CD4-positive, alpha-beta T cell treated with Interleukin-4 for 4 hours (primary cell): Measurements from ENCODE around the gene KIAA1958.
"Not testable (repeated sequence)": the region's sequence is repeated elsewhere in the genome, so short reads cannot be mapped to it uniquely, and the experiment has no call there.

Experiments used
- DNase-seq: peaks from one replicate; pipeline ENCODE4 v3.0.0-alpha.2; 2020

The KIAA1958 gene

GRCh38 chr9:112489876-112490666 is 3.4 kb downstream of the KIAA1958 start:
- DNase-seq, result no peak

- DNase-seq, result no peak
These were observed 6.9 kb downstream of the KIAA1958 start for GRCh38 chr9:112493393-112494137.

DNA sequence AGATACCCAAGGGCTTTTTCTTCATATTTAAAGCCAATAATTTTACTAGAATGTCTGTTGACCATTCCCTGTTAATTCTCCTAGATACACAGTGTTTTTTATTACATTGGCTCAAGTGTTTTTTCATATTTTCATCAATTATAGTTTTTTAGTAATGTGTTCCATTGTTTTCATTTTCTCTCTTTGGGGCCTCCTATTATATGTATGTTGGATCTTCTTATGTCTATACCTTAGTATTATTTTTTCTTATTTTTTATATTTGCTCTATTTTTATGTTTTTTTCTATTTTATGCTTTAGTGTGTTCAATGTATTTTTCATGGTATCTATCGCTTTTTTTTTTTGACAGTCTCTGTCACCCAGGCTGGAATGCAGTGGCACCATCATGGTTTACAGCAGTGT is 7.5 kb downstream of the KIAA1958 start:
- no peak for DNase-seq

- no peak for DNase-seq
These were observed 9.0 kb downstream of the KIAA1958 start for GRCh38 chr9:112495614-112496013.

DNA sequence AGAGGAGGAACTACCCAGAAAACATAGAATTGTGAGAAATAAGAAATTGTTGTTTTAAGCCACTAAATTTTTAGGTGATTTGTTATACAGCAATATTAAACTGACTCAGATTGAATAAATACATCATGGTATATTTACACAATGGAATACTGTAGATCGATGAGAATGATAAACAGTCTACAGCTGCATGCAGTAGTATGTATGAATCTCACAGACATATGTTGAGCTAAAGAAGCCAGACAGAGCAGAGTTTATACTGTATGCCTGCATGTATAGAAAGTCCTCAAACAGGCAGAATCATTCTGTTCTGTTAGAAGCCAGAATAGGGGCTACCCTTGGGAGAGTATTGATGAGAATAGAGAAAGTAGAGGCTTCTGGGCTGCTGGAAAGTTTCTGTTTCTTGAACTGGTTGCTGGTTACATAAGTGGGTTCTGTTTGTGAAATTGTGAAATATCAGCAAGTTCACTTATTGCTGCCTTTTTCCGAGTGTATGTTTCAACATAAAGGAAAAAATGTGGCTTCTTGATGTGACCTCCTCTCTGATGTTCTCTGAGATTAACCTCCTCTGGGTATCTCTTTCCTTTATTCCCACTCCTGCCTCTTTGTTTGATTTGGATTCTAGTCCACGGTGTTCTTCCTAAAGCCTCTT is 9.6 kb downstream of the KIAA1958 start:
- no peak for DNase-seq

- no peak for DNase-seq
These were observed 14.2 kb downstream of the KIAA1958 start for GRCh38 chr9:112500842-112501241.

- no peak for DNase-seq
These were observed 14.7 kb downstream of the KIAA1958 start for GRCh38 chr9:112501287-112501686.

DNA sequence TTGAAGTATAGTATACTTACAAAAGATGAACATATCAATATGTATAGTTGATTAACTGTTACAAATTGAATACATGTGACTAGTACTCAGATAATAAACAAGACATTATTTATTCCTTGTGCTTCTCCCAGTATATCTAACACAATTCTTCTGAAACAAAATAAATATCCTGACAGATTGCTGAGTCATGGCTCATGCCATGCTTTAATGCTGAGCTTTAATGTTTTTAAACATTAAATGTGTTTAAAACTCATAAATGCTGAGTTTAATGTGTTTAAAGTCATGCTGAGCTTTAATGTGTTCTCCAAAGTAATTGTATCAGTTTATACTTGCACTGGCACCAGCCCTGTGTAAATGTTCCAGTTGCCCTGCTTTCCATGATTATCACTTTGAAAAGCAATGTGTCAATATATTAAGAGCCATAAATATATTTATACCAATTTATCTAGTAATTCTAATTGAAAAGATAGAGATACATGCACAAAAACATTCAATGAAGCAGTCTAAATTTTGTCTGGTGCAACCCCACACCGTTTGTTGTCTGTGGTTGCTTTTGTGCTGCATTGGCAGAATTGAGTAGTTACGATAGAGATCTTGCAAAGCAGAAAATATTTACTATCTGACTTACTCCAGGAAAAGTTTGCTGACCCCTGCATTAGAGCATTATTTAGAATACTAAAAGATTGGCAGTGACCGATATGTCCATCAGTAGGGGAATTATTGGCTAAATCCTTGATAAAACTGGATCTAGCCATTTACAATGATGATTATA is 15.7 kb downstream of the KIAA1958 start:
- no peak for DNase-seq

GRCh38 chr9:112503170-112503569 is 16.5 kb downstream of the KIAA1958 start:
- DNase-seq, result no peak

- no peak for DNase-seq
These were observed 18.5 kb downstream of the KIAA1958 start for GRCh38 chr9:112505086-112505485.

DNA sequence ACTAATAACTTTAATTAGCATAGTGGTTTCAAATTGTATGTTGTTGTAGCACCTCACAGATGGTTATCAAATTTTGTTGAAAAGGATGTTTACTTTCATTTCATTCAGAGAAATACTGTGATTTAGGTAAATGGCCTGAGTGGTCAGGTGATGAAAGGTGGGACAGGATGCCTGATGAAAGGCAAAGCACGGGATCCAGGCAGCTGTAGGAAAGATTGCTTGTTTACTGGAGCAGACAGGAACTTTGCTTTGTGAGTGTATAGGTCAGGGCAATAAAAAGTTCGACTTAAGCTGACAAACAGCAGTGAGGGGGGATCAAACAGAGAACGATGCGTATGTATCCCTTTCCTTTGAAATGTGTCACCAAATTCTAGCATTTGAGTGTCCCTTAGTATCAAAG is 19.0 kb downstream of the KIAA1958 start:
- DNase-seq, result no peak

DNA sequence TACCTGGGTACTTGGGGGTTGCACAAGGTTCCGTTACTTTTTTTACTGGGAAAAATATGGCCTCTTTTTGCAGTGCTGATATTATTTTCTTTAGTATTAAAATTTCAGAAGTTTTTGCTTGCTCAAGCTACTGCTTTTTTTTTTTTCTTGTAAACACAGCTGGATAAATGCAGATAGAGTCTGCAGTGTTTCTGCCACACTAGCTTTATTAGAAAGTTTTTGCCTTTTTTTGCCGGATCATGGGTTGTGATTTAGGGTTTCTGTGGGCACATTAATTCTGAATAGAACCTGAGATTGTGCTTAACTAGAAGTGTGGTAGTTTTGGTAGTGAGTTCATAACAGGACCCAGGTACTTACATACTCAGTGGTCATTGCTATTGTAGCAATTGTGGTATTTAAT is 19.9 kb downstream of the KIAA1958 start:
- DNase-seq, result no peak

- no peak for DNase-seq
These were observed 20.5 kb downstream of the KIAA1958 start for GRCh38 chr9:112507001-112507680.

DNA sequence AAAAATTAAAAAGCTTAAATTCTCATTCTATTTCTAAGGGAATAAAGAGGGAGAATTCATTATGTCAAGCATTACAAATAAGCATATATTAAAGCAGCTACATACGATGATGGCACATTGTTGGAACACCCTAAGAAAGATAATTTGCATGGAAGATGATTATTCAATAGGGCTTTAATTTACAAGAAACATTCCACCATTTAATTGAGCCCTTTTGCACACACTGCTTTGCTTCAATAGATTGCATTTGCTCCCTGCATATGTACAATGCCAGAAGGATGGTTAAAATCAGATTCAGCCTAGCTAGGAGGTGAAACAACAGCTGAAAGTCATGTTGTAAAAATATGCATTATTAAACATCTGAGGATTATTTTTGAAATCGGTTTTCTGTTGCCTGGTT is 21.8 kb downstream of the KIAA1958 start:
- DNase-seq, result no peak

DNA sequence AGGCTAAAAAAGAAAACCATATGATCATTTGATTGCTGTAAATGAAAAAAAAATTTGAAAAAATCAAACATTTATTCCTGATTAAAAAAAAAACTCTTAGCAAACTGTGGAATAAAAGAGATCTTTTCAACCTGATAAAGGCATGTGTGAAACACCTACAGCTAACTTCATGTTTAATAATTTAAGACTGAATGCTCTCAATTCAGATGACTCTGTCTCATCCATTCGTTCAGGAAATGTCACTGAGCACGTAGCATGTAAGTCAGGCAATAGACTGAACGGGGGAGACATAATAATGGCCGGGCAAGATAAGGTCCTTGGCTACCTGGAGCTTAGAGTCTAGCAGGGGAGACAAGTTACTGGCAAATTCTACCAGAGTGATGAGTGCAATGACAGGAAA is 25.8 kb downstream of the KIAA1958 start:
- not testable (repeated sequence) for DNase-seq

GRCh38 chr9:112516769-112517168 is 30.1 kb downstream of the KIAA1958 start:
- no peak for DNase-seq

DNA sequence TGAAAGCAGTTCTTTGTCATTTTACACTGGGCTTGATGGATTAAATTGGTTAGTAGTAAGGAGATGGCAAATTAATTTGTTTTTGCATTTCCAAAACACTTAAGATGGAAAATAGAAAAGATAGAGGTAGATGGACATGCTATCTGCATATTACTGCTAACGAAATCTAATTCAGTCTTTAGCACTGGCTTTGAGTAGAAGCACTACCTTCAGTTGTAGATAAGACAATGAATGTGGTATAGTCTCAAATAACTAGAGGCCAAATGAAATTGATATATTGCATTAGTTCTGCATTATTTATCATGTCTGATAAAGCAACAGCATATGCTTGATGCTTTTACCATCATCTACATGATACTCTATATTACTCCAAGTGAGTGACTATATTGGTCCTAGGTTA is 33.4 kb downstream of the KIAA1958 start:
- DNase-seq, result no peak

- DNase-seq, result no peak
These were observed 34.0 kb downstream of the KIAA1958 start for GRCh38 chr9:112520656-112521055.

DNA sequence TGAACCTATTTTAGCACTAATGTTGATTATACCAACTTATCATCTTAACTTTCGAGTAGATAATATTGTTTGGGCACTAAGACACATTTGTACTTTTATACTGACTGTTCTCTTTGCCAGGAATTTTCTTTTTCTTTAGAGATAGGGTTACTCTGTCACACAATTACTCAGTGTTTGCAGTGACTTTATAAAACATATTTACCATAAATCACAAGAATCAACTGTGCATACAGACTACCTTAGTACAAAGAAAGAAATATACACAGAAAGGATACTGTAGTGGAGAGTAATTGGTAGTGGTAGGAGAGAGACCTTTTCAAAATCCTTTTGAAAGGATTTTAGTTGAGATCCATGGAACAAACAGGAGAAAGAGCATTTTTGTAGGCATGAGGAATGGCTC is 40.3 kb downstream of the KIAA1958 start:
- no peak for DNase-seq

- no peak for DNase-seq
These were observed 41.3 kb downstream of the KIAA1958 start for GRCh38 chr9:112527959-112528358.

DNA sequence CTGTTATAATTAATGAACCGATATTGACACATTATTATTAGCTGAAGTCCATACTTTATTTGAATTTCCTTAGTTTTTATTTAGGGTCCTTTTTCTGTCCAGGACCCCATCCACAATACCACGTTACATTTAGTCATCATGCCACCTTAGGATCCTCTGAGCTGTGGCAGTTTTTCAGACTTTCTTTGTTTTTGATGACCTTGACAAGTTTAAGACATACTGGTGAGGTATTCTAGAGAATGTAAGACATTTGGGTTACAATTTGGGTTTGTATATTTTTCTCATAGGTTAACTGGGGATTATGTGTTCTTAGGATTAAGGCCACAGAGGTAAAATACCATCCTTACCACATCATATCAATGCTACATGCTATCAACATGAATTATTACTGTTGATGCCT is 42.7 kb downstream of the KIAA1958 start:
- DNase-seq, result no peak

DNA sequence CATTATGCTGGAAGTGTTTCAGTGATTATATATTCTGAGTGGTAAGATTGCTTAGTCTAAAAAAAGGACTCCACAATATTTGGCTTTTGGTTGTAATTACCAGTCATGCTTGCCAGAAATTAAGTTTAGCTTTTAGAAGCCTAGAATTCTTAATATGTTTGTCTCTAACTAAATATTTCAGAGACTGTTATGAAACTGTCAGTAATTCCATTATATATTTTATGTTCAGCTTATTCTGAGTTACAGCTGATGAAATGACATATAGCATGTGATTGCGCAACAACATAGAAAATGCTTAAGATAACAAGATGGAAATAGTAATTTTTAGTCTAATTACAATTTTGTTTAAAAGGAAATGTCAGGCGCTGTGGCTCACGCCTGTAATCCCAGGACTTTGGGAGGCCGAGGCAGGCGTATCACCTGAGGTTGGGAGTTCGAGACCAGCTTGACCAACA is 44.2 kb downstream of the KIAA1958 start:
- DNase-seq, result no peak
